ENCODE data around the gene ITGAX.

Gene ITGAX

GRCh38 chr16:31410082-31410481 lies 55.1 kb downstream of the ITGAX start:
- TF ChIP-seq CTCF (IDR thresholded peaks at IDR 0.05): no peak

GRCh38 chr16:31411024-31411844 lies 56.3 kb downstream of the ITGAX start:
- no peak for TF ChIP-seq CTCF (IDR thresholded peaks at IDR 0.05)

- no peak for TF ChIP-seq CTCF (IDR thresholded peaks at IDR 0.05)
These were observed 57.8 kb downstream of the ITGAX start for GRCh38 chr16:31412750-31413149.

DNA sequence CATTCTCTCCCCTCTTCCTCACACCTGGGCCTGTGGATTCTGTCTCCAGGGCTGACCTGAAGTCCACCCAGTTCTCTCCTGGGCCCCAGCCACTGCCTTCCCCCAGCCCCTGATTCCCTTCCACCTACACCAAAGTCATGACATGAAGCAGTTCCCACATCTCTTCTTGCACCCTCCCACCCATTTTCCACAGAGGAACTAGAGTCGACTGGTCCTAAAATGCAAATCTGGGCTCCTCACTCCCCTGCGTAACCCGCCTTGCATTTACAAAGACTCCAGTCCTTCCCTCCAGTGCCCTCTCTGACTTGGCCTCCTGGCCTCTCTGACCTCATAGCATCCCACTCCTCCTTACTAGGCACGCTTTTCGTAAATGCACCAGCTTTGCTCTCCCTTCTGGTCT lies 58.4 kb downstream of the ITGAX start:
- no peak for TF ChIP-seq CTCF (IDR thresholded peaks at IDR 0.05)

DNA sequence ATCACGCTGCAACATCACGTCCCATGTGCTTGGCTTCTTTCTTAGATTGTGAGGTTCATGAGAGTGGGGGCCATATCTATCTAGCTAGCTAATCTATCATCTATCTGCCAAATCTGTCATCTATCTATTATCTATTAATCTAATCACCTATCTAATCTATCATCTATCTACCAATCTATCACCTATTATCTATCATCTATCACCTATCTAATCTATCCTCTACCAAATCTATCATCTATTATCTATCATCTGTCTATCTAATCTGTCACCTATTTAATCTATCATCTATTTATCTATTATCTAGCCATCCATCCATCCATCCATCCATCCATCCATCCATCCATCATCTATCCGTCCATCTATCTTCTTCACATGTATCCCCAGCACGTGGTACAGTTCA lies 59.0 kb downstream of the ITGAX start:
- no peak for TF ChIP-seq CTCF (IDR thresholded peaks at IDR 0.05)

GRCh38 chr16:31414706-31415105 lies 59.7 kb downstream of the ITGAX start:
- TF ChIP-seq CTCF (IDR thresholded peaks at IDR 0.05): no peak

- TF ChIP-seq CTCF (IDR thresholded peaks at IDR 0.05): no peak
These were observed 61.4 kb downstream of the ITGAX start for GRCh38 chr16:31416371-31416770.

- no peak for TF ChIP-seq CTCF (IDR thresholded peaks at IDR 0.05)
These were observed 62.9 kb downstream of the ITGAX start for GRCh38 chr16:31417916-31418315.
